Activated naive CD8-positive, alpha-beta T cell treated with anti-CD3 and anti-CD28 coated beads, Interleukin-2, amount 50 U/mL, for 24 hours (primary cell): ENCODE results near the gene DEXI.

Source experiments
- ATAC-seq: fragments of 150-1000 bp; cut with Tn5 transposase; one replicate; pipeline ENCODE4 v1.10.0; 2021
- DNase-seq: peaks from one replicate; pipeline ENCODE4 v3.0.0; 2021
- H3K27ac Mint-ChIP-seq: one replicate; pipeline ENCODE4 v1.8.0; 2021; ENCODE audit warnings: mild to moderate bottlenecking, mixed read lengths
- H3K27me3 Mint-ChIP-seq: one replicate; pipeline ENCODE4 v1.8.0; 2021; ENCODE audit warnings: mixed read lengths
- H3K36me3 Mint-ChIP-seq: one replicate; pipeline ENCODE4 v1.8.0; 2021; ENCODE audit warnings: low read depth, mixed read lengths
- H3K4me1 Mint-ChIP-seq: one replicate; pipeline ENCODE4 v1.8.0; 2021; ENCODE audit warnings: mixed read lengths
- H3K4me3 Mint-ChIP-seq: one replicate; pipeline ENCODE4 v1.8.0; 2021; ENCODE audit warnings: mild to moderate bottlenecking, moderate library complexity, mixed read lengths
- H3K9me3 Mint-ChIP-seq: one replicate; pipeline ENCODE4 v1.8.0; 2021; ENCODE audit warnings: mixed read lengths

DEXI gene

GRCh38 chr16:10920726-10921427 lies 21.4 kb downstream of the DEXI start:
- peaks cover 16% of the 10 kb centered on the region for H3K36me3 Mint-ChIP-seq

GRCh38 chr16:10919003-10919351 lies 23.3 kb downstream of the DEXI start:
- Mint-ChIP-seq H3K27ac (no peak overlapping the region), H3K36me3 (peaks cover 6% of the 10 kb centered on the region), H3K4me1 (peaks cover 22% of the 10 kb centered on the region), H3K27me3 (no peaks in the 10 kb centered on the region), H3K4me3 (no peak overlapping the region), H3K9me3 (no peaks in the 10 kb centered on the region)
- DNase-seq = no peak
- ATAC-seq = no peak

More at GRCh38 chr16:10920726-10921427, 21.4 kb downstream of the DEXI start:
- H3K4me3 Mint-ChIP-seq = no peak overlapping the region
- H3K27me3 Mint-ChIP-seq = no peaks in the 10 kb centered on the region
- H3K27ac Mint-ChIP-seq = no peak overlapping the region
- ATAC-seq (no peak), DNase-seq (no peak)
- H3K9me3 Mint-ChIP-seq = no peaks in the 10 kb centered on the region
- peaks cover 14% of the 10 kb centered on the region for H3K4me1 Mint-ChIP-seq

DNA sequence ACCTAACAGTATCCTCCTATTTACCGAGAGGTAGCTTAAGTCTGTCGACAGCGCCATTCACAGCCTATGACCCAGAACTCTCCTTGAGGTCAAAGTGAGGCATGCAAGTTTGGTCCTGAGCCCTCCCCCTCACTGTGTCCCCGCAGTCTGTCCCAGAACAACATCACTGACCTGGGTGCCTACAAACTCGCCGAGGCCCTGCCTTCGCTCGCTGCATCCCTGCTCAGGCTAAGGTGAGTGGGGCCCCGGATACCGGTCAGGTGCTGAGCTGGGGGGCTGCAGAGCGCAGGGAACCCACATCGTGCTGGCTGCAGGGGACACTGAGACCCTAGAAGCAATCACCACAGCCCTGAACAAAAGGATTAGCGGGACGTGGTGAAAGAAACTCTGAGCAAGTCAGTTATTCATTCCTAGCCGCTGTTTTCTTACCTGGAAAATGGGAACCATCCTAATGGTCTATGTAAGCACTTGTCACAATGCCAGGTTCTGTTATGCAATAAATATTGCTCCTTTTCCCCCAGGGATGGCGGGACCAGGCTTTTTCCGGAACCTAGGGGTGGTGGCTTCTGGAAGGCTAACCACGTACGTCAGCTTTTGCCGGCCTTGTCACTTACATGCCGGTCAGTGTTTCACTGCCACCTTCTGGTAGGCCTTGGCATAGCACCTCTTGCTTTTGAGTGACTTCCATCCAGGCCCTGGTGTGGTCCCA lies 23.8 kb downstream of the DEXI start:
- H3K9me3 Mint-ChIP-seq = no peaks in the 10 kb centered on the region
- peak; percentile 57 for ATAC-seq
- no peak overlapping the region for H3K27ac Mint-ChIP-seq
- no peak overlapping the region for H3K4me3 Mint-ChIP-seq
- H3K27me3 Mint-ChIP-seq = no peaks in the 10 kb centered on the region
- H3K4me1 Mint-ChIP-seq = peaks cover 24% of the 10 kb centered on the region
- DNase-seq = peak; percentile 88
- H3K36me3 Mint-ChIP-seq = peaks cover 3% of the 10 kb centered on the region

GRCh38 chr16:10916534-10916933 lies 25.7 kb downstream of the DEXI start:
- ATAC-seq (no peak), DNase-seq (no peak)
- peaks cover 3% of the 10 kb centered on the region for H3K36me3 Mint-ChIP-seq
- H3K4me1 Mint-ChIP-seq = peaks cover 24% of the 10 kb centered on the region
- H3K27ac Mint-ChIP-seq = peak overlapping the region; percentile 20
- H3K4me3 Mint-ChIP-seq = no peak overlapping the region
- H3K9me3 Mint-ChIP-seq = no peaks in the 10 kb centered on the region
- no peaks in the 10 kb centered on the region for H3K27me3 Mint-ChIP-seq

GRCh38 chr16:10911267-10911666 lies 31.0 kb downstream of the DEXI start:
- DNase-seq = no peak
- H3K4me1 Mint-ChIP-seq = peaks cover 13% of the 10 kb centered on the region
- peaks cover 1% of the 10 kb centered on the region for H3K36me3 Mint-ChIP-seq
- ATAC-seq = no peak
- H3K27me3 Mint-ChIP-seq = no peaks in the 10 kb centered on the region
- no peak overlapping the region for H3K4me3 Mint-ChIP-seq
- no peak overlapping the region for H3K27ac Mint-ChIP-seq
- no peaks in the 10 kb centered on the region for H3K9me3 Mint-ChIP-seq

- Mint-ChIP-seq H3K27me3 (no peaks in the 10 kb centered on the region), H3K4me1 (no peaks in the 10 kb centered on the region), H3K36me3 (peaks cover 6% of the 10 kb centered on the region), H3K27ac (no peak overlapping the region), H3K9me3 (no peaks in the 10 kb centered on the region), H3K4me3 (no peak overlapping the region)
- ATAC-seq = no peak
- no peak for DNase-seq
These were observed 34.6 kb downstream of the DEXI start for GRCh38 chr16:10907757-10908045.

DNA sequence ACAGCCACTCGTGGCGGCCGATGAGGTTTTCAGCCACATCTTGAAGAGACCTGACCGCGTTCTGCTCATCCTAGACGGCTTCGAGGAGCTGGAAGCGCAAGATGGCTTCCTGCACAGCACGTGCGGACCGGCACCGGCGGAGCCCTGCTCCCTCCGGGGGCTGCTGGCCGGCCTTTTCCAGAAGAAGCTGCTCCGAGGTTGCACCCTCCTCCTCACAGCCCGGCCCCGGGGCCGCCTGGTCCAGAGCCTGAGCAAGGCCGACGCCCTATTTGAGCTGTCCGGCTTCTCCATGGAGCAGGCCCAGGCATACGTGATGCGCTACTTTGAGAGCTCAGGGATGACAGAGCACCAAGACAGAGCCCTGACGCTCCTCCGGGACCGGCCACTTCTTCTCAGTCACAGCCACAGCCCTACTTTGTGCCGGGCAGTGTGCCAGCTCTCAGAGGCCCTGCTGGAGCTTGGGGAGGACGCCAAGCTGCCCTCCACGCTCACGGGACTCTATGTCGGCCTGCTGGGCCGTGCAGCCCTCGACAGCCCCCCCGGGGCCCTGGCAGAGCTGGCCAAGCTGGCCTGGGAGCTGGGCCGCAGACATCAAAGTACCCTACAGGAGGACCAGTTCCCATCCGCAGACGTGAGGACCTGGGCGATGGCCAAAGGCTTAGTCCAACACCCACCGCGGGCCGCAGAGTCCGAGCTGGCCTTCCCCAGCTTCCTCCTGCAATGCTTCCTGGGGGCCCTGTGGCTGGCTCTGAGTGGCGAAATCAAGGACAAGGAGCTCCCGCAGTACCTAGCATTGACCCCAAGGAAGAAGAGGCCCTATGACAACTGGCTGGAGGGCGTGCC lies 35.1 kb downstream of the DEXI start:
- no peak overlapping the region for H3K27ac Mint-ChIP-seq

GRCh38 chr16:10906482-10906881 lies 35.8 kb downstream of the DEXI start:
- peaks cover 8% of the 10 kb centered on the region for H3K36me3 Mint-ChIP-seq
- ATAC-seq = no peak

More for the DNA sequence above, 35.1 kb downstream of the DEXI start:
- no peak for DNase-seq
- no peak for ATAC-seq
- peaks cover 8% of the 10 kb centered on the region for H3K36me3 Mint-ChIP-seq
- no peaks in the 10 kb centered on the region for H3K27me3 Mint-ChIP-seq
- no peaks in the 10 kb centered on the region for H3K9me3 Mint-ChIP-seq
- no peak overlapping the region for H3K4me3 Mint-ChIP-seq
- no peaks in the 10 kb centered on the region for H3K4me1 Mint-ChIP-seq

GRCh38 chr16:10902999-10903398 lies 39.3 kb downstream of the DEXI start:
- ATAC-seq = no peak
- no peaks in the 10 kb centered on the region for H3K9me3 Mint-ChIP-seq
- no peaks in the 10 kb centered on the region for H3K27me3 Mint-ChIP-seq
- H3K4me1 Mint-ChIP-seq = no peaks in the 10 kb centered on the region
- no peak overlapping the region for H3K4me3 Mint-ChIP-seq
- DNase-seq = no peak
- peaks cover 10% of the 10 kb centered on the region for H3K36me3 Mint-ChIP-seq
- no peak overlapping the region for H3K27ac Mint-ChIP-seq

More at GRCh38 chr16:10906482-10906881, 35.8 kb downstream of the DEXI start:
- Mint-ChIP-seq H3K27me3 (no peaks in the 10 kb centered on the region), H3K4me3 (no peak overlapping the region), H3K9me3 (no peaks in the 10 kb centered on the region), H3K4me1 (no peaks in the 10 kb centered on the region), H3K27ac (no peak overlapping the region)
- DNase-seq = no peak

DNA sequence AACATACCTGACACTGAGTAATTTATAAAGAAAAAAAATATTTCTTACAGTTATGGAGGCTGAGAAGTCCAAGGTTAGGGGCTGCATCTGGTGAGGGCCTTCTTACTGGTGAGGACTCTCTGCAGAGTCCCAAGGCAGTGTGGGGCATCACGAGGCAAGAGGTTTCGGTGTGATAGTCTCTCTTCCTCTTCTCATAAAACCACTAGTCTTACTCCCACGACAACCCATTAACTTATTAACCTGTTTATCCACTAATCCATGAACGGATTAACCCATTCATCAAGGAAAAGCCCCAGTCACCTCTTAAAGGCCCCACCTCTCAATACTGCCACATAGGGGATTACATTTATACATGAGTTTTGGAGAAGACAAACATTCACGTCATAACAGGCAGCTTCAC lies 45.1 kb downstream of the DEXI start:
- DNase-seq (no peak), ATAC-seq (no peak)
- H3K27me3 Mint-ChIP-seq = peaks cover 9% of the 10 kb centered on the region
- H3K36me3 Mint-ChIP-seq = peaks cover 3% of the 10 kb centered on the region
- H3K4me1 Mint-ChIP-seq = peaks cover 12% of the 10 kb centered on the region
- H3K4me3 Mint-ChIP-seq = no peak overlapping the region
- H3K9me3 Mint-ChIP-seq = no peaks in the 10 kb centered on the region
- no peak overlapping the region for H3K27ac Mint-ChIP-seq

GRCh38 chr16:10896723-10897122 lies 45.5 kb downstream of the DEXI start:
- Mint-ChIP-seq H3K4me3 (no peak overlapping the region), H3K4me1 (peaks cover 13% of the 10 kb centered on the region), H3K27me3 (peaks cover 9% of the 10 kb centered on the region), H3K27ac (no peak overlapping the region), H3K9me3 (no peaks in the 10 kb centered on the region), H3K36me3 (peaks cover 3% of the 10 kb centered on the region)
- DNase-seq (no peak), ATAC-seq (no peak)

- Mint-ChIP-seq H3K4me3 (no peak overlapping the region), H3K9me3 (no peaks in the 10 kb centered on the region), H3K36me3 (peaks cover 3% of the 10 kb centered on the region), H3K4me1 (peaks cover 14% of the 10 kb centered on the region), H3K27ac (no peak overlapping the region), H3K27me3 (peaks cover 9% of the 10 kb centered on the region)
- DNase-seq = no peak
- no peak for ATAC-seq
These were observed 46.1 kb downstream of the DEXI start for GRCh38 chr16:10896165-10896564.

DNA sequence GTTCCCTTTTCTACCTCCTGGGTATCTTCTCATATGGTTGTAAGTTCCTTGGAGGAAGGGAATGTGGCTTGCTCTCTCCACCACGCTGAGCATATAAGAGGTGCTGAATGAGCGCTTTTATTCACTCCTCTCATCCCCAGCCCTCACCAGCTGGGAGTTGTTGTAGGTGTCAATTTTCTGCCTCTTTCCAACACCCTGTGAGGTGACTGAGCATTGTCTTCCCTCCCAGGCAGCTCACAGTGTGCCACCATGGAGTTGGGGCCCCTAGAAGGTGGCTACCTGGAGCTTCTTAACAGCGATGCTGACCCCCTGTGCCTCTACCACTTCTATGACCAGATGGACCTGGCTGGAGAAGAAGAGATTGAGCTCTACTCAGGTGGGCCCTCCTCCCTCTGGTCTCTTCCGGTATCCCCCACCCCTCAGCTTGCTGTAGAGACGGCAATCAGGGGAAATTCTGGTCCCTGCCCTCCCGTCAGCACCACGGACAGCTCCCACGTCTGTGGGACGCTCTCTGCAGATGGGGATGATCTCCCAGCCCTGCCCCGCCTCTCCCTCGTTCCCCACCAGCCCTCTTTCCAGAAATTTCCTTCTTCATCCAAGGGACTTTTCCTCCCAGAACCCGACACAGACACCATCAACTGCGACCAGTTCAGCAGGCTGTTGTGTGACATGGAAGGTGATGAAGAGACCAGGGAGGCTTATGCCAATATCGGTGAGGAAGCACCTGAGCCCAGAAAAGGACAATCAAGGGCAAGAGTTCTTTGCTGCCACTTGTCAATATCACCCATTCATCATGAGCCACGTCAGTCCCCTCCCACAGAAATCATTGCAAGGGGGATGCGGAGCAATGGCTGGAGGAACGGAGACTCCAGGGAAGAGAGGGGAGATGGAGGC lies 47.0 kb downstream of the DEXI start:
- Mint-ChIP-seq H3K4me1 (peaks cover 17% of the 10 kb centered on the region), H3K9me3 (no peaks in the 10 kb centered on the region)
- DNase-seq = peak; percentile 54

DNA sequence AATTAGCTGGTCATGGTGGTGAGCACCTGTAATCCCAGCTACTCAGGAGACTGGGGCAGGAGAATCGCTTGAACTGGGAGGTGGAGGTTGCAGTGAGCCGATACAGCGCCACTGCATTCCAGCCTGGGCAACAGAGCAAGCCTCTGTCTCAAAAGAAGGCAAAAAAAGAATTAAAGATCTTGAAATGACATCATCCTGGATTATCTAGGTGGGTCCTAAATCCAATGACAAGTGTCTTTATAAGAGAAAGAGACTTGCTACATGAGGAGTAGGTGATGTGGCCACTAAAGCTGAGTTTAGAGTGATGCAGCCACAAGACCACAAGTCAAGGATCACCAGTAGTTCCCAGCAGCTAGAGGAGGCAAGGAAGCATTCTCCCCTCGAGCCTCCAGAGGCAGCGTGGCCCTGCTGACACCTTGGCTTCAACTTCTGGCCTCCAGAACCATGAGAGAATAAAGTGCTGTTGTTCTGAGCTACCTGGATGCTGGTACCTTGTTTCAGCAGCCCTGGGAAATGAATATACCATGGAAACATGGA lies 49.4 kb downstream of the DEXI start:
- peaks cover 22% of the 10 kb centered on the region for H3K27me3 Mint-ChIP-seq
- peaks cover 35% of the 10 kb centered on the region for H3K4me1 Mint-ChIP-seq
- no peak for ATAC-seq
- no peak overlapping the region for H3K4me3 Mint-ChIP-seq
- no peak overlapping the region for H3K27ac Mint-ChIP-seq
- peaks cover 1% of the 10 kb centered on the region for H3K36me3 Mint-ChIP-seq
- no peaks in the 10 kb centered on the region for H3K9me3 Mint-ChIP-seq
- DNase-seq = no peak

More for the DNA sequence above, 47.0 kb downstream of the DEXI start:
- Mint-ChIP-seq H3K27me3 (peaks cover 9% of the 10 kb centered on the region), H3K27ac (no peak overlapping the region), H3K4me3 (no peak overlapping the region), H3K36me3 (peaks cover 3% of the 10 kb centered on the region)
- no peak for ATAC-seq
